ENCODE measurements around the gene CCDC43.
"Not testable (repeated sequence)": the region's sequence is repeated elsewhere in the genome, so short reads cannot be mapped to it uniquely, and the experiment has no call there.

CCDC43 gene, protein sequence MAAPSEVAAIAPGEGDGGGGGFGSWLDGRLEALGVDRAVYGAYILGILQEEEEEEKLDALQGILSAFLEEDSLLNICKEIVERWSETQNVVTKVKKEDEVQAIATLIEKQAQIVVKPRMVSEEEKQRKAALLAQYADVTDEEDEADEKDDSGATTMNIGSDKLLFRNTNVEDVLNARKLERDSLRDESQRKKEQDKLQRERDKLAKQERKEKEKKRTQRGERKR

DNA sequence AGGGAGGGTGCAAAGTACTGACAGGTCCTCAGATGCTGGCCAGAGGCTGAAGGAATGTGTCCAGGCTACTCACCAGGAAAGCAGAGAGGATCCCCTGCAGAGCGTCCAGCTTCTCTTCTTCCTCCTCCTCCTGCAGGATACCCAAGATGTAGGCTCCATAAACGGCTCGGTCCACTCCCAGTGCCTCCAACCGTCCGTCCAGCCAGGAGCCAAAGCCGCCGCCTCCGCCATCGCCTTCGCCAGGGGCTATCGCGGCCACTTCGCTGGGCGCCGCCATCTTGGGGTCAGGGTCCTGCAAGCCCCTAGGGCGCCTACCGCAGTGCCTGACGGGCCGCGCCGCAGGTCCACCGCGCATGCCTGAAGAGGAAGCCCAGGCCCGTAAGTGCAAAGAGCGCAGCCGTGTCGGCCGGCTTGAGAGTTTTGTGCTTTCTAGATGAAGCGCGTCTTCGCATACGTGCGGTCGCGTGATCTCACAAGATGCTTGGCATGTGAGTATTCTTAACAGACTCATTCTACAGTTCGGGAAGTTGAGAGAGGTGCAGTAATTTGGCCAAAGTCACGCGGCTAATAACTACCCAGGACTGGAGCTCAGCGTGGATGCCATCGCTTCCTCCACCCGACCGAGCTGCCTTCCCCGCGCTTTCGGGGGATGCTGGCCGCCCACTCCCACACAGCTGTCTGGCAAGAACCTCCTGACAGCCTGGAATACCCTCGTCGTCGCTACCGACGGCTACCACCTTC is at the start of gene CCDC43:
Gene CCDC43, minus strand, starts transcription at position 300 of the 741 bp plus-strand sequence. Its CDS starts 23 bp downstream, at position 277.
- DNase-seq (ENCODE audit: low read depth) = peak; percentile 91

DNA sequence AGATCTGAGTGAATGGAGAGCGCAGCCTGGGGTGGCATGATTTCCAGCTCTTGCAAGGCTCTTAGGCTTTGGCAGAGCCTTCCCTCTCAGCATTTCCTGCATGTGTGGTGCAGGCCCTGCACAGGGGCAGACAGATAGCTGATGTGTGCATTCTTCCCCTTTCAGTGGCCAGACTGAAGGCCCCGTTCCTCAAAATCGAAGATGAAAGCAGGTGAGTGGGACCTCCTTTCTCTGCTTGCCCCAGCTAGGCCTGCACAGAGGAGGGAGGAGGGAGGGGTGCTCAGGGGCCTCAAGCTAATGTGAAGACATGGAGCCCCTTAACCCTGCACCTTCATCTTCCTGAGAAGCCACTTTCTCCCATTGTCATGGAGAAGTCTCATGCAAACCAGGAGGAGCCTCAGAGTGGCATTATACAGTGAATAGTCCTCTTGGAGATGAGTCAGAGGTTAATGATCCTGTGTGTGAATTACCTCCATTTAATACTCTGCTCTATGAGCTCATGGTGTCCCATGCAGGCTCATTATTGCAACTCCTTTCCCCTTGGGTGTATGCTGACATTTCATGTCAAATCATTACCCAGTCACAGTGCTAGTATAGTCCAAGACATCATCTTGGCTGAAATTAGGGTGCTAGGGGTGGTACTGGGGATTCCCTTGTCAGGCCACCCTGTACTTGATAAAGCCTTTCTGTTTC is 48.8 kb upstream of the CCDC43 start:
- no peak for DNase-seq (ENCODE audit: low read depth)

DNA sequence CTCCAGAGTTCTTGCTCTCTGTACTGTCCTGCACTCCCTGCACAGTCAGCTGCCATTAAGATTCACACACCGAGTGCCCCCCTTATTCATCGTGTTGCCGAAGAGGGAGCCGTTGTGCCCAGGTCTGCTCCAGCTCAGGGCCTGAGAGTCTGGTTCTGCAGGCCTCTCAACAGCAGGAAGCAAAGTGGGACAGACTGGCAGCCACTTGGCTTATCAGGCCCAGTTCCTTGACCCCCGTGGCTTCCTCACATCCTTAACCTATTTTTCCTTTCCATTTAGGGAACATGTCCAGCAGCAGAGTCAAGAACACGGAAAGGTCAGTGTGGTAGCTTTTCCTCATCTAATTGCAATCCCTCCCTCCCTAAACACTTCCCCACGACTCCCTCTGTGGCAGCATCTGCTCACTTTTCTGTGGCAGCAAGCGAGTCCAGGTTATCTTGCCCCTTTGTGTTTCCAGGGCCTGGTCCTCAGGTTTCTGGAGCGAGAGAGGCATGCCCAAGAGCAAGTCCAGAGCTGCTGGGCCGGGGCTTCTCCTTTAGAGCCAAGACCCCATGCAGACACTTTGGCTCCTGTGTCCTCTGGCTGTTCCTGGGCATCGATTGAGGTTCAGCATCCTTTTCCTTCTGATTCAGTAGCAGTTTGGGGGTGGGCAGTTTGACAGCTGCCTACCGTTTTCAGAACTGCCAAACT is 47.1 kb upstream of the CCDC43 start:
- DNase-seq (ENCODE audit: low read depth) = no peak

DNA sequence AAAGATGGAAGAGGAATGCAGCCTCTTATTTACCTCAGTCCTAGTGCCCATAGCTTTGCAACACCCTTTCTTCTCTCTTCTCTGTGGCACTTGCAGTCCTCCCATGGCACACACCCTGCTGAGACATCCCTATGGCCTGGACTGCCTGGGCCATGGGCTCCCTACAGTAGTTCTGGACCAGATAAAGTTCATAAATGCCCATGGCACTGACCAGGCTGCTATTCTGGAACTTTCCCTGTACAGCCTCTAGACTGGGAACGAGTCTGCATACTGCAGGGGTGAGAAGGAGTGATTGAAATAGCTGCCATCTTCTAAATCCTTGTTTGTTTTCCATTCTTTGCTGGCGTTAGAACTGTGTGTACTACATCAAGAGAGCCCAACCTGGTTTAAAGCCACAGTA is 44.7 kb upstream of the CCDC43 start:
- no peak for DNase-seq (ENCODE audit: low read depth)

DNA sequence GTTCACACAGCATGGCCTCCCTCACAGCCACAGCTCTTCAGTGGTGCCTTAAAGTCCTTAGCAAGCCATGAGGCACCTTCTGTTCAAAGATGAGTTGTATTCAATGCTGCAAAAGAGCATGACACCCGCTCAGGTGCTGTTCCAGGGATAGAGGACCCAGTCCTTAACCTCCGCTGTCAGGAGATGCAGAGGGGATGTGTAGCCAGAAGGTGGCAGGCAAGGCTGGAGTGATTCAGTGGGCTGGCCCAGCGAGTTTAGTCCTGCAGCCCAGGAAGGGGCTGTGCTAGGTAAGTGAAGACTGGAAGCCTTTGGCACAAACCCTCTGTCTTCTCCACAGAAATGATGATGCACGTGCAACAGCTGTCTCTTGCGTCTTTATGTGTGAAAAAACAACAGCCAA is 44.2 kb upstream of the CCDC43 start:
- no peak for DNase-seq (ENCODE audit: low read depth)

DNA sequence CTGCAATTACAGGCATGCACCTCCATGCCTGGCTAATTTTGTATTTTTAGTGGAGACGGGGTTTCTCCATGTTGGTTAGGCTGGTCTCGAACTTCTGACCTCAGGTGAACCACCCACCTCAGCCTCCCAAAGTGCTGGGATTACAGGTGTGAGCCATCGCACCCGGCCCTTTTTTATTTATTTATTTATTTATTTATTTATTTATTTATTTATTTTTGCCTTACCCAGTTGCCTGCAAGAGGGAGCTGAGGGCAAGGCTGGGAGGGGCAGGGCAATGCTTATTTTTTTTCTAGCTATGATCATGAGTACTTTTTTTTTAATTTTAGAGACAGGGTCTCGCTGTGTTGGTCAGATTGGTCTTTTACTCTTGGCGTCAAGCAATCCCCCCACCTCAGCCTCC is 36.5 kb upstream of the CCDC43 start:
- not testable (repeated sequence) for DNase-seq (ENCODE audit: low read depth)

DNA sequence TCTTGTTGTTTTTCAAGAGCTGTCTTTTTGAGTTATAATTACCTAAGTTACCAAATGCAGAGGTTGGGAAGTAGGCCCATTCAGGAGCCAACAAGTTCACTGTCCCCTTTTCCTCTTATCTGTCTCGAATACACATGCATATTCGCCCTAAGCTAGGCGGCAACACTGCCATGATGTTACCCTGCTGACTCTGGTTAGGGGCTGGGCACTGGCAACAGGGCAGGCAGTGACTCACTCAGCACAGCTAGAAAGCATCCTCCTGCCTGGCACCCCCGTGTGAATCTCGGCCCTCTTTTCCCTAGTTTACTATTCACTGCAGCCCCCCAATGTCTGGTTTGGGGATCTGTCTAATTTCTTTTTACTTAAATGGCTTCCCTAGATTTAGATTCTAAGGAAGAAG is 32.7 kb upstream of the CCDC43 start:
- DNase-seq (ENCODE audit: low read depth) = no peak

DNA sequence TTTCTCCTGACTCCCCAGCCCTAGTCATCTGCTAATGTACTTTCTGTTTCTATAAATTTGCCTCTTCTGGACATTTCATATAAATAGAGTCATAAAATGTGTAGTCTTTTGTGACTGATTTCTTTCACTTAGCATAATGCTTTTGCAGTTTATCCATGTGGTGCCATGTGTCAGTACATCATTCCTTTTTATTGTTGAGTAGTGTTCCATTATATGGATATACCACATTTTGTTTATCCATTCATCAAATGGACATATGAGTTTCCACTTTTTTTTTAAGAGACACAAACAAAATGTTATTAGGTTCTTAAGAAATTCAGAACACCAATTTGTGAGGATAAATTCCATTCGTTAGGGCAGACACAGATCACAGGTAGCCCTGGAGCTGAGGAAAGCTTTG is 29.9 kb upstream of the CCDC43 start:
- no peak for DNase-seq (ENCODE audit: low read depth)

DNA sequence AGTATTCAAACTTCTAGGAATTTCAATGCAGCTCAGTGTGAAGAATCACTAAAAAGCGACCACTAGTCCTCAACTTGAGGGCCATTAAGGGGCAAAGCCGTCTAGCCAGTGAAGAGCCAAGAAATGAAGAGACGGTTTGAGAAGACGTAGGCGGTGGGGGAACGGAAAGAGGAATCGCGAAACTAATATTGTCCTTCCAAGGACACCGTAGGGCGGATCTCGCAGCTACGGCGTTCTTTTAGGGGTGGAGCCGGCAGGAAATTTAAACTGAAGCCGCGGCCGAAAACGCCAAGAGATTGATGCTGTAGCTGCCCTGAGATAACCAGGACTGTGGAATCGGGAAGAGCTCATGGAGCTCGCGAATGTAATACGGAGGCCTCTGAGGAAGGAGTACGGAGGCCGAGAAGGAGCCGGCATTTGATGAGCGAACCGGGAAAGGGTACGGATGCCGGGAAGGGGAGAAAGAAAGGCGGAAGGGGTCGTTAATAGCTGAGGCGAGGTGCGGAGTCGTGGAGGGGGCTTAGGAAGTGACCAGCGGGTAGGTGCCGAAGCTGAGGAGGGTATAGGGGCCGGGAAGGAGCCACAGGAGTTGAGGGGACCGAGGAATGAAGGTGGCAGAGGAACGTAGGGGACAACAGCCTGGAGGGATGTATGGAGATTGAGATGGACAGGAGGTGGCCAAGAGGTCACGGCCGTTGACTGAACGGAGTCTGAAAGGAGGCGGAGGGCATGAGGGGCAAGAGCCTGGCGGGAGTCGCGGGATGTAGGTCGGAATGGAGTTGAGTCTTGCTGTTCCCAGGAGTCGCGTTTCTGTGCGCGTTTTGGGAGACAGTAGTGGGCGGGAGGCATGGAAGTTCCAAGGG is 19.1 kb upstream of the CCDC43 start, which contains the start of gene DBF4B:
Gene DBF4B, plus strand, starts transcription at position 265 of the 863 bp plus-strand sequence. Its CDS starts 156 bp downstream, at position 421.
- DNase-seq (ENCODE audit: low read depth) = peak; percentile 92

DNA sequence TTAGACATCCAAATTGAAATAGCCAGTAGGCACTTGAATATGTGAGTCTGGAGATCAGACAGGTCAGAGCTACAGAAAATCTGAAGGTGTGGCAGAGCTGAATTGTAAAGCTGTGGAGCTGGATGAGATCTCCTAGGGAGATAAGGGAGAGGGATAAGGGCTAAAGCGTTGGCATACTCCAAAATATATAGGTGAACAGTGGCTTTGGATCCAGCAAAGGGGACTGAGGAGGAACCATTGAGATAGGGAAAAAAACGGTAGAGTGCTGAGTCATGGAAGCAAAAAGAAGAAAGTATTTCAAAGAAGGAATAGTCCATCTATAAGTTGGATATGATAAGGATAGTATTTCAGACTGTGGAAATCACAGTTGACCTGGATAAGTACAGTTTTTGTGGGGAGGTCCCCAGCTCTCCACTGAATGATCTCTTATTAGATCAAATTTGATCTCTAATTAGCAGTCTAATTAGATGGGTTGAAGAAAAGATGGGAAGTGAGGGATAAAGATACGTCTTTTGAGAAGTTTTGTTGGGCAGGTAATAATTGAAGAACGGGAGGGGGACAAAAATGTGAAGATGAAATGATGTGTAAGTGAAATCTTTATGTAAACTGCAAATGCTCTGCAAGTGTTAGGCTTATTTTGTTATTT is 18.3 kb upstream of the CCDC43 start:
- DNase-seq (ENCODE audit: low read depth) = no peak

DNA sequence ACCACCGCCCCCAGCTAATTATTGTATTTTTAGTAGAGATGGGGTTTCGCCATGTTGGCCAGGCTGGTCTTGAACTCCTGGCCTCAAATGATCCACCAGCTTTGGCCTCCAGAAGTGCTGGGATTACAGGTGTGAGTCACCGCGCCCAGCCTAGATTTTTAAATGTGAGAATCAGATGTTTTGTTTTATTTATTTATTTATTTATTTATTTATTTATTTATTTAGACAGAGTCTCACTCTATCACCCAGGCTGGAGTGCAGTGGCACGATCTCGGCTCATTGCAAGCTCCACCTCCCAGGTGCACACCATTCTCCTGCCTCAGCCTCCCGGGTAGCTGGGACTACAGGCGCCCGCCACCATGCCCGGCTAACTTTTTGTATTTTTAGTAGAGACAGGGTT is 10.7 kb upstream of the CCDC43 start:
- DNase-seq (ENCODE audit: low read depth) = not testable (repeated sequence)

DNA sequence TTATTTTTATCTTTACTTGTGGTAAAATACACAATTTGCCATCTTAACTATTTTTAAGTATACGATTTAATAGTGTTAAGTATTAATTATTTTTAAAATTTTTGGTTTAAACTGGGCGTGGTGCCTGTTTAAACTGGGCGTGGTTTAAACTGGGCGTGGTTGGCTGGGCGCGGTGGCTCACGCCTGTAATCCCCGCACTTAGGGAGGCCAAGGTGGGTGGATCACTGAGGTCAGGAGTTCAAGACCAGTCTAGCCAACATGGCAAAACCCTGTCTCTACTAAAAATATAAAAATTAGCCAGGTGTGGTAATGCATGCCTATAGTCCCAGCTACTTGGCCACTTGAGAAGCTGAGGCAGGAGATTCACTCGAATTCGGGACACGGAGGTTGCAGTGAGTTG is 4.0 kb upstream of the CCDC43 start:
- DNase-seq (ENCODE audit: low read depth) = no peak

DNA sequence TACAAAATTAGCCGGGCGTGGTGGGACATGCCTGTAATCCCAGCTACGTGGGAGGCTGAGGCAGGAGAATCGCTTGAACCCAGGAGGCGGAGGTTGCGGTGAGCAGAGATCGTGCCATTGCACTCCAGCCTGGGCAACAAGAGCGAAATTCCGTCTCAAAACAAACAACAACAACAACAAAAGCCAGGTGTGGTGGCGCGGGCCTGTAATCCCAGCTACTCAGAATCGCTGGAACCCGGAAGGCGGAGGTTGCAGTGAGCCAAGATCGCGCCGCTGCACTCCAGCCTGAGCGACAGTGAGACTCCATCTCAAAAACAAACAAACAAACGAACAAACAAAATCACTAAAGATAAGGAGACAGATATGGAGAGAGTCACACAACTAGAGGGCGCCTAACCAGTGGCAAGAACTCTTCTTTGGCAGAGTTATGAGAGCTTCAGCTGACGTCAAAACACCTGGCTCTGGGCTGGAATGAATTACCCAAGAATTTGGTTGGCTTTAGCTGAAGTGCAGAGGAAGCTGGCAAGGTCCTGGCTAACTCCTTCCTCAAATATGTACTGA is 1.2 kb upstream of the CCDC43 start:
- DNase-seq (ENCODE audit: low read depth) = peak; percentile 47

DNA sequence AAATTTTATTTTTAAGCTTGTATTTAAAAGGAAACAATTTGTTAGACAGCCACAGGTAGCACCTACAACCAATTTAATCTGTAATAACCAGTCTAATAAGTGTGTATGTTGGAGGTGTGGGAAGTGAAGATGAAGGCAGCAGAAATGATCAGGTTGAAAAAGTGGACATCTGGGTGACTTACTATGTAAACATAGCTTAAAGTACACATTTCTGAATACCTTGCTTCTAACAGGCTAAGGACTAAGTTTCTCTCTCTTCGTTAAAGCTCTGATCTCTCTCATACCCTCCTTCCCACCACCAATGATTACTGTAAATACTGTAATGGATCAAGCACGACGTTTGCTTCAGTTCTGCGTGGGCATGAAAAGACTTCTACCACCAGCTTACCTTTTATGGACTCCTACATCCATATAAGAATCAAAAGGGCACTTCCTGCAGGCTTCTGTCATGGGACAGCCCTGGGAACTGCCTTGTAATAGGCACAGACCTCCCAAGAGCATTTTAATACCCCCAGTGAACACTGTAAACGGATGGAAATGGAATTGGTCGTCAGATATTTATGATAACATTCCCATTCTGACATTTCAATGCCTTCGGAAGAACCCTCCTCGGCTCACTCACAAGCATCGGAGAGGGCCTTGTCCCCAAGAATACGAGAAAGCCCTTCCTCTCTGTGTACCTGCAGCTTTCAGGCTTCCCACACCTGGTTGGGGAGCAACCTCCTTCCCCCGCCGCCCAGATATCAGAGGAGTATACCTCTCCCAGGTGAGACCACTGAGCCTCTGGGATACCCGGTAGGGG is 700 bp downstream of the CCDC43 start:
- DNase-seq (ENCODE audit: low read depth) = no peak

DNA sequence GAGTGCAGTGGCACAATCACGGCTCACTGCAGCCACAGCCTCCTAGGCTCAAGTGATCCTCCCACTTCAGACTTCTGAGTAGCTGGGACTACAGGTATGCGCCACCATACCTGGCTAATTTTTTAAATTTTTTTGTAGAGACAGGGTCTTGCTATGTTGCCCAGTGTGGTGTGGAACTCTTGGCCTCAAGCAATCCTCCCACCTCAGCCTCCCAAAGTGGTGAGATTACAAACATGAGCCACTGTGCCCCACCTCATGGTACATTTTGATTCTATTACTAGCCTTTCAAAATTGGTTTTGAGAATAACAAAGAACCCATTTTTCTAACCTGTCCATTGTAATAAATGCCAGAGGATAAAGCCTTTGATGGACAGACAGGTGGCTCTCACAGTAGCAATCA is 1.4 kb downstream of the CCDC43 start:
- no peak for DNase-seq (ENCODE audit: low read depth)

DNA sequence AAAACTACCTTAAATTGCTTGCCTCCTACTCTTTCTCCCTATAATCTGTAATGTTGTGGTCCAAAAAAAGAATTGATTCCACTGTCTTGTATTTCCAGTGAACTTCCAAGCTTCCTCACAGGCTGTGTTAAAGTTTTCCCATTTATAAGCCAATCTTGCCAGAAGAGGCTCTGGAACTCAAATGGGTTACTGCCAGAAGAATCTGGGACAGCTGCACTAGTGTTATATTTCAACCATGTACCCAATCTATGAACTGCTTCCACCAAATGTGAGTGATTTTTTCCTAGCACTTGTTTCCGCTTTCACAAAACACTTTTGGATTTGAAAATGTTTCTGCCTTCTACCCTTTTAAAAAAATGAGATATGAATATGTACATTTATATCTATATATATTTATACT is 1.8 kb downstream of the CCDC43 start:
- DNase-seq (ENCODE audit: low read depth) = peak; percentile 44

DNA sequence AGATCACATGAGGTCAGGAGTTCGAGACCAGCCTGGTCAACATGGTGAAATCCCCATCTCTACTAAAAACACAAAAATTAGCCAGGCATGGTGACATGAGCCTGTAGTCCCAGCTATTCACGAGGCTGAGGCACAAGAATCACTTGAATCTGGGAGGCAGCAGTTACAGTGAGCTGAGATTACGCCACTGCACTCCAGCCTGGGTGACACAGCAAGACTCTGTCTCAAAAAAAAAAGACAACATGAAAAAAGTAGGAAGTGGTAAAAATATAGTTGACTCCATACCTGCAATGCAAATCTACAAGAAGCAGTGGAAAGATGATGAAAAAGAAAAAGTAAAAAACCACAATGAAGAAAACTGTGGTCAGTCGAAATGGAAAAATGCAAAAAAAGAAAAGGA is 6.3 kb downstream of the CCDC43 start:
- DNase-seq (ENCODE audit: low read depth) = not testable (repeated sequence)

DNA sequence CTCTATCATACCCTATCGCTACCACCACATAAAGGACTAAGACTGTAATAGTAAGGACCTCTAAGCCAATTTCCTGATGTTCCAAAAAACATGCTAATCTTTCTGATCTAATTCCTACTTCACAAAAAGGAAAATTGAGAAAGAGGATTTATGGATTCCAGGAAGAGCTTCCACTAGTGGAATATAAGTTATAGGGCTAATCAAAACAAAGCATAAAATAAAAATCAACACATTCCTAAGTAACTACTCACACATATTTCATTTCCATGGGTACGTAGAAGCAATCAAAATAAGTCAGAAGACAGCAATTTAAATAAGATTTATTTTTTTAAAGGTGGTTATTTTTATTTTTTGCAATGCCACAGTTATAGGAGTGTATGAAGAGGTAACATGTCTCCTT is 12.4 kb downstream of the CCDC43 start:
- DNase-seq (ENCODE audit: low read depth) = peak; percentile 34

DNA sequence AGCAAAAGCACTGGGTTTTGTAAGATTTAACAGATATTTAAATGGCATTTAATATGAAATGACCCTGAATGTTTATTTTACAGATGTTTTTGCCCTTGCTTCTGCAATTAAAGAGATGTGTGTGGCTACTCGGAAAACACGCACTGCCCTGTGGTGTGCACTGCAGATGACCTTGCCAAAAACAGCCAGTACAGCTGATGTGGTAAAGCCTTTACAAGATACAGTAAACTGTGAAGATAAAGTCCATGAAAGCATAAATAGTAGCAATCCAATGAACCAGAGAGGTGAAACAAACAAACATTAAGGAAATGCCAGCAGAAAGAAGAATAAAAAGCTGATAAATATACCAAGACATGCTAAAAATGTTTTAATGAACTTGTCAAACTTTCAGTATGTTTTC is 15.7 kb downstream of the CCDC43 start:
- no peak for DNase-seq (ENCODE audit: low read depth)

Data from fibroblast of gingiva (primary cell).